Embryonic facial prominence (tissue), 1 donor: Measurements from ENCODE around the gene ACSL6.

Experiments
- DNase-seq: peaks from one replicate; pipeline ENCODE4 v3.0.0-alpha.2; 2016; ENCODE audit errors: extremely low spot score

Gene ACSL6

GRCh38 chr5:131979816-131980215 lies 31.6 kb downstream of the ACSL6 start:
- DNase-seq: no peak

- DNase-seq: no peak
Measured at GRCh38 chr5:131977212-131977604, 34.2 kb downstream of the ACSL6 start.

GRCh38 chr5:131976414-131977211 lies 34.8 kb downstream of the ACSL6 start:
- DNase-seq: no peak

GRCh38 chr5:131974956-131975726 lies 36.3 kb downstream of the ACSL6 start:
- DNase-seq: no peak

GRCh38 chr5:131974622-131974955 lies 36.9 kb downstream of the ACSL6 start:
- DNase-seq: no peak

GRCh38 chr5:131974016-131974415 lies 37.4 kb downstream of the ACSL6 start:
- DNase-seq: no peak

- DNase-seq: no peak
Measured at GRCh38 chr5:131973089-131973712, 38.3 kb downstream of the ACSL6 start.

GRCh38 chr5:131968396-131968954 lies 43.0 kb downstream of the ACSL6 start:
- no peak for DNase-seq

GRCh38 chr5:131966551-131966950 lies 44.9 kb downstream of the ACSL6 start:
- no peak for DNase-seq

GRCh38 chr5:131965826-131966415 lies 45.5 kb downstream of the ACSL6 start:
- DNase-seq: no peak

GRCh38 chr5:131959906-131960305 lies 51.6 kb downstream of the ACSL6 start:
- DNase-seq: no peak

- no peak for DNase-seq
Measured at GRCh38 chr5:131959136-131959535, 52.3 kb downstream of the ACSL6 start.

GRCh38 chr5:131957721-131958441 lies 53.6 kb downstream of the ACSL6 start:
- DNase-seq: no peak

GRCh38 chr5:131953969-131954368 lies 57.5 kb downstream of the ACSL6 start:
- DNase-seq: no peak

- DNase-seq: peak; percentile 31
Measured at GRCh38 chr5:131952301-131952857, 59.1 kb downstream of the ACSL6 start.

- DNase-seq: no peak
Measured at GRCh38 chr5:131950706-131951105, 60.8 kb downstream of the ACSL6 start.

- no peak for DNase-seq
Measured at GRCh38 chr5:131947445-131947844, 64.0 kb downstream of the ACSL6 start.

- DNase-seq: no peak
Measured at GRCh38 chr5:131945551-131946168, 65.8 kb downstream of the ACSL6 start, which contains the start of gene MEIKIN. MEIKIN (minus strand) TSS chr5:131945663; CDS start chr5:131945505, 158 bp downstream.

GRCh38 chr5:131944702-131945550 lies 66.5 kb downstream of the ACSL6 start:
- DNase-seq: no peak

- DNase-seq: no peak
Measured at GRCh38 chr5:131943916-131944315, 67.5 kb downstream of the ACSL6 start.
